ENCODE results near the gene PRSS8. TPM values are rescaled to one million over a fixed set of nuclear protein-coding genes. Genes with fewer than 3 reads are reported as not detected.

PRSS8 gene
- total RNA-seq, 2 experiments from 2014 or later, result not detected

DNA sequence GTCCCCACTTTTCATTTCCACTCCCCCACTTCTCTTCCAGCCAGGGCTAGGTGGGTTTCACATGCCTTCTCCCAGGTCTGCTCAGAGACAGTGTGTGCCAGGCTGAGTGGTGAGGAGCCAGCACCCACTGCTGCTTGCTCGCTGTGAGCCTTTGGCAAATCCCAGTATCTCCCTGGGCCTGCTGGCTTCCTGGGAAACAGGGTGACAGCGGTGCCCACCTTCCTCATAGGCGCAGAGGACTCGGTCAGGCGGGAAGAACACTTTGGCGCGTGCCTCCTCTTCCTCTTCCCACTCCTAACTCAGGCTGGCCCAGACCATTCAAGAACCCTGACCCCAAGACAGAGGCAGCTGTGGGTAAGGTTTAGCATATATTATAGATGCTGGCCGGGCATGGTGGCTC is 46.3 kb downstream of the PRSS8 start:
- H3K27ac Mint-ChIP-seq, result no peak overlapping the region
- TF ChIP-seq, protein P1, sequence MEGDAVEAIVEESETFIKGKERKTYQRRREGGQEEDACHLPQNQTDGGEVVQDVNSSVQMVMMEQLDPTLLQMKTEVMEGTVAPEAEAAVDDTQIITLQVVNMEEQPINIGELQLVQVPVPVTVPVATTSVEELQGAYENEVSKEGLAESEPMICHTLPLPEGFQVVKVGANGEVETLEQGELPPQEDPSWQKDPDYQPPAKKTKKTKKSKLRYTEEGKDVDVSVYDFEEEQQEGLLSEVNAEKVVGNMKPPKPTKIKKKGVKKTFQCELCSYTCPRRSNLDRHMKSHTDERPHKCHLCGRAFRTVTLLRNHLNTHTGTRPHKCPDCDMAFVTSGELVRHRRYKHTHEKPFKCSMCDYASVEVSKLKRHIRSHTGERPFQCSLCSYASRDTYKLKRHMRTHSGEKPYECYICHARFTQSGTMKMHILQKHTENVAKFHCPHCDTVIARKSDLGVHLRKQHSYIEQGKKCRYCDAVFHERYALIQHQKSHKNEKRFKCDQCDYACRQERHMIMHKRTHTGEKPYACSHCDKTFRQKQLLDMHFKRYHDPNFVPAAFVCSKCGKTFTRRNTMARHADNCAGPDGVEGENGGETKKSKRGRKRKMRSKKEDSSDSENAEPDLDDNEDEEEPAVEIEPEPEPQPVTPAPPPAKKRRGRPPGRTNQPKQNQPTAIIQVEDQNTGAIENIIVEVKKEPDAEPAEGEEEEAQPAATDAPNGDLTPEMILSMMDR (IDR thresholded peaks at IDR 0.05), result no peak
- no peaks in the 10 kb centered on the region for H3K9me3 ChIP-seq (ENCODE audit: control insufficient read depth in 1 of 2, insufficient read depth in 1 of 2, low read length in 2 of 2)

DNA sequence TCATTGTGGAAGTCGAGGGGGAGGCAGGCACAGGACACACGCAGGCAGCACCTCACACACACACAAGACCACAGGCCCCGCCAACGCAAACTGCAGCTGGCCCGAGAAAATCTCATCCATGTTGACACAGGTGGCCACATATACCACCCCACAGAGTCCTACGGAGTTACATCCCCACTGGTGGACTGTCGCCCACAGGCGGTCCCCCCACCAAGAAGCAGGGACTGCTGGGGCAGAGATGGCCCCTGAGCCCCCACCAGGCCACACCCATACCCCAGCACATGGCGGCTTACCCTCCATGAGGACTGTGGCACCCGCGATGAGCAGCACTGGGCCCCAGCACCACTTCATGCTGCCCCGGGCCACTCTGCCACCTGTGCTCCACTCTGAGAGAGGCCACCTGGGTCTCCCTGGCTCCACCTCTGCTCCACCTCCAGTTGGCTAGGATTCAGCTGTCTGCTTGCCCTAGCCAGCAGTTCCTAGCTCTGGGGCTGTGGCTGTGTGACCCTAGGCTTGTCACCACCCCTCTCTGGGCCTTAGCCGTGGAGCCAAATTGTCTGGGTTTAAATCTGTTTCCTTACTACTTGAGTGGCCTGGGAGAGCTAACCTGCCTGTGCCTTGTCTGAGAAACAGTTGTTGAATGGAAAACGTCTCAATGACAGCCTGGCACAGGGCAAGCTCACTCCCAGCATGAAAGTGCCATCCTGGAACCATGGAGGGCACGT is 46.9 kb downstream of the PRSS8 start, which contains the start of gene PRSS53:
Gene PRSS53 (minus strand): TSS at position 485 of the 725 bp plus-strand sequence. CDS start 134 bp downstream, at position 351.
- DNase-seq (no peak), ATAC-seq (ENCODE audit: poor library complexity) (no peak)
- TF ChIP-seq, protein P1 (IDR thresholded peaks at IDR 0.05), result no peak
- H3K36me3 Mint-ChIP-seq (ENCODE audit: low read depth), result peaks cover 28% of the 10 kb centered on the region
- no peak within 1 kb of the TSS for H3K4me3 Mint-ChIP-seq
- Histone ChIP-seq H3K27me3 (ENCODE audit: control insufficient read depth in 1 of 2, insufficient read depth in 2 of 2, low read length in 2 of 2) (no peaks in the 10 kb centered on the region), H3K4me1 (ENCODE audit: insufficient read depth, low read length) (peaks cover 11% of the 10 kb centered on the region), H3K27ac (ENCODE audit: low read depth in 1 of 2, low read length in 2 of 2) (no peak within 1 kb of the TSS), H3K36me3 (ENCODE audit: insufficient read depth, low read length) (peaks cover 27% of the 10 kb centered on the region), H3K9me3 (ENCODE audit: control insufficient read depth in 1 of 2, insufficient read depth in 1 of 2, low read length in 2 of 2) (no peaks in the 10 kb centered on the region), H3K4me3 (ENCODE audit: low read length) (no peak within 1 kb of the TSS)
- intact Hi-C loops (cut with DNase I, micrococcal nuclease), result no loop called here
- no peaks in the 10 kb centered on the region for H3K9me3 Mint-ChIP-seq
- peaks cover 15% of the 10 kb centered on the region for H3K4me1 Mint-ChIP-seq (ENCODE audit: low read depth)
- ChIA-PET CTCF (no interaction called here), POLR2A (no interaction called here)
- H3K27ac Mint-ChIP-seq, result no peak within 1 kb of the TSS
- H3K27me3 Mint-ChIP-seq, result no peaks in the 10 kb centered on the region

More for the DNA sequence above, 46.3 kb downstream of the PRSS8 start:
- ChIA-PET POLR2A (no interaction called here), CTCF (no interaction called here)
- Histone ChIP-seq H3K27ac (ENCODE audit: low read depth in 1 of 2, low read length in 2 of 2) (no peak overlapping the region), H3K27me3 (ENCODE audit: control insufficient read depth in 1 of 2, insufficient read depth in 2 of 2, low read length in 2 of 2) (no peaks in the 10 kb centered on the region), H3K4me1 (ENCODE audit: insufficient read depth, low read length) (peaks cover 17% of the 10 kb centered on the region), H3K4me3 (ENCODE audit: low read length) (no peak overlapping the region), H3K36me3 (ENCODE audit: insufficient read depth, low read length) (peaks cover 27% of the 10 kb centered on the region)
- H3K36me3 Mint-ChIP-seq (ENCODE audit: low read depth), result peaks cover 27% of the 10 kb centered on the region
- DNase-seq (no peak), ATAC-seq (ENCODE audit: poor library complexity) (no peak)
- H3K27me3 Mint-ChIP-seq, result no peaks in the 10 kb centered on the region
- no peaks in the 10 kb centered on the region for H3K9me3 Mint-ChIP-seq
- H3K4me3 Mint-ChIP-seq, result no peak overlapping the region
- H3K4me1 Mint-ChIP-seq (ENCODE audit: low read depth), result peaks cover 21% of the 10 kb centered on the region
- intact Hi-C loops (cut with DNase I, micrococcal nuclease), result no loop called here

DNA sequence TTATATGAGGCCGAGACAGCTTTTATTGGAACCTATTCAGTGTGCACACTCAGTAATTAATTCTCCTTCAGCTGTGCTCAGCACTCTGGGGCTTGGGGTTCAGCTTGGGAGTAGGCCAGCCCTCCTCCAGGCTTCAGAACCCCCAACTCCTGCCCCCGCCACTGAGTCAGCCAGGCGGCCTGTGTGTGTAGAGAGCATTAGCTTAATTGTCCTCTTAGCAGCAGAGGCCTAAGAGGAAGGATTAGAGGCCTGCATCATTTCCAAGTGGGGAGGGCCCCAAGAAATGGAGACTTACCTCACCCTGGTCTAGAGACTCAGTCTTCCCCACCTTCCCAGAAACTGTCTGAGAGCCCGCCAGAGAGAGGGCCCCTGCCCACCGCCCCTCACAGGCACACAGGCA is 47.6 kb downstream of the PRSS8 start:
- CTCF ChIA-PET, result no interaction called here
- peaks cover 32% of the 10 kb centered on the region for H3K36me3 ChIP-seq (ENCODE audit: insufficient read depth, low read length)

More for the DNA sequence above, 47.6 kb downstream of the PRSS8 start:
- peaks cover 10% of the 10 kb centered on the region for H3K4me1 Mint-ChIP-seq (ENCODE audit: low read depth)
- Histone ChIP-seq H3K27ac (ENCODE audit: low read depth in 1 of 2, low read length in 2 of 2) (no peak overlapping the region), H3K4me3 (ENCODE audit: low read length) (no peak overlapping the region), H3K9me3 (ENCODE audit: control insufficient read depth in 1 of 2, insufficient read depth in 1 of 2, low read length in 2 of 2) (no peaks in the 10 kb centered on the region), H3K27me3 (ENCODE audit: control insufficient read depth in 1 of 2, insufficient read depth in 2 of 2, low read length in 2 of 2) (no peaks in the 10 kb centered on the region), H3K4me1 (ENCODE audit: insufficient read depth, low read length) (peaks cover 4% of the 10 kb centered on the region)
- peaks cover 34% of the 10 kb centered on the region for H3K36me3 Mint-ChIP-seq (ENCODE audit: low read depth)
- POLR2A ChIA-PET, result no interaction called here
- no peak for DNase-seq
- no peaks in the 10 kb centered on the region for H3K9me3 Mint-ChIP-seq
- no peak overlapping the region for H3K4me3 Mint-ChIP-seq
- H3K27ac Mint-ChIP-seq, result no peak overlapping the region
- TF ChIP-seq, protein P1 (IDR thresholded peaks at IDR 0.05), result no peak
- no peak for ATAC-seq (ENCODE audit: poor library complexity)
- intact Hi-C loops (cut with DNase I, micrococcal nuclease), result no loop called here
- H3K27me3 Mint-ChIP-seq, result no peaks in the 10 kb centered on the region
